HepG2 (cell line): ENCODE results near the gene SNRNP27.

Experiments used
- CBX5 ChIP-seq: sonication (generic); formaldehyde crosslinking; IDR thresholded peaks from 2 replicates; pipeline ENCODE4 v1.4.0; 2020; ENCODE audit warnings: missing genetic modification reagents, borderline replicate concordance
- CHD2 ChIP-seq: IDR thresholded peaks from 2 replicates; pipeline ENCODE4 v1.6.1; 2011; ENCODE audit warnings: low read depth, low read length, improper control_type of control experiment
- CTCF ChIP-seq: sonication (generic); formaldehyde crosslinking; IDR thresholded peaks from 2 replicates; pipeline ENCODE4 v1.5.0; 2020; ENCODE audit warnings: mild to moderate bottlenecking, missing genetic modification reagents, moderate library complexity
- JUND ChIP-seq: sonication (generic); formaldehyde crosslinking; IDR thresholded peaks from 2 replicates; pipeline ENCODE4 v1.8.0; 2022; ENCODE audit warnings: mild to moderate bottlenecking, missing genetic modification reagents
- KDM5A ChIP-seq: fragments of 200-600 bp; sonication (generic); IDR thresholded peaks from 2 replicates; pipeline ENCODE4 v1.7.0; 2018; ENCODE audit warnings: antibody characterized with exemption, mild to moderate bottlenecking, low read length, borderline replicate concordance
- MNT ChIP-seq: fragments of 450-650 bp; IDR thresholded peaks from 2 replicates; pipeline ENCODE4 v1.6.1; 2016
- NFE2L1 ChIP-seq: sonication (generic); formaldehyde crosslinking; IDR thresholded peaks from 2 replicates; pipeline ENCODE4 v1.4.0; 2020; ENCODE audit warnings: missing genetic modification reagents, mild to moderate bottlenecking, borderline replicate concordance
- SALL1 ChIP-seq: sonication (generic); formaldehyde crosslinking; IDR thresholded peaks from 2 replicates; pipeline ENCODE4 v1.8.0; 2022; ENCODE audit warnings: mild to moderate bottlenecking, missing genetic modification reagents
- ZFYVE20 ChIP-seq: sonication (generic); formaldehyde crosslinking; IDR thresholded peaks from 2 replicates; pipeline ENCODE4 v1.8.0; 2023; ENCODE audit warnings: low read depth, mild to moderate bottlenecking, moderate library complexity, missing genetic modification reagents, borderline replicate concordance
- ZNF510 ChIP-seq: sonication (generic); formaldehyde crosslinking; IDR thresholded peaks from 2 replicates; pipeline ENCODE4 v1.4.0; 2020; ENCODE audit warnings: low read depth, mild to moderate bottlenecking, missing genetic modification reagents
- ZNF605 ChIP-seq: sonication (generic); formaldehyde crosslinking; IDR thresholded peaks from 2 replicates; pipeline ENCODE4 v1.8.0; 2022; ENCODE audit warnings: mild to moderate bottlenecking, missing genetic modification reagents
- TF ChIP-seq, protein P1 (sequence below): sonication (generic); formaldehyde crosslinking; IDR thresholded peaks from 2 replicates; pipeline ENCODE4 v1.9.0; 2021; ENCODE audit warnings: missing genetic modification reagents, borderline replicate concordance

DNA sequence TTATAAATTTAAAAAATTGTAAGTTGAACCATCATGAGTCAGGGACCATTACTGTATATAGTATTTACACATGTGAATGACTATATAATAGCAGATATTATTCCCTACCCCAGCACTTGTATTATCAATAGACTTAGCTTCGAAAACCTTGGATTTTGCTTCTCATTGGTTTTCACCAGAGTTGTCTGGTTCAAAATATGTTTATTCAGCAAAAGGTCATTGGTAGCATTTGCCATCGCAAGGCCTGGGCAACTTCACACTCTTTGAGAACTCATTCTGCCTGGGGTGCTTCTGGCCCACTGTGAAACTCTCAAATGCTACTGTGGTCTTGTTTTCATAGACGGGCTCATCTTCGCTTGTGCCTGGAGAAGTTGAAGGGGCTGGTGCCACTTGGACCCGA is 41.3 kb downstream of the SNRNP27 start:
- TF ChIP-seq SALL1 (no peak), JUND (CRISPR knock-in tag) (no peak), CBX5 (CRISPR knock-in tag) (no peak), NFE2L1 (CRISPR knock-in tag) (no peak), MNT (no peak), KDM5A (no peak), ZFYVE20 (no peak), CTCF (CRISPR knock-in tag) (no peak), ZNF510 (CRISPR knock-in tag) (no peak), CHD2 (no peak), ZNF605 (CRISPR knock-in tag) (no peak)
- TF ChIP-seq, protein P1, sequence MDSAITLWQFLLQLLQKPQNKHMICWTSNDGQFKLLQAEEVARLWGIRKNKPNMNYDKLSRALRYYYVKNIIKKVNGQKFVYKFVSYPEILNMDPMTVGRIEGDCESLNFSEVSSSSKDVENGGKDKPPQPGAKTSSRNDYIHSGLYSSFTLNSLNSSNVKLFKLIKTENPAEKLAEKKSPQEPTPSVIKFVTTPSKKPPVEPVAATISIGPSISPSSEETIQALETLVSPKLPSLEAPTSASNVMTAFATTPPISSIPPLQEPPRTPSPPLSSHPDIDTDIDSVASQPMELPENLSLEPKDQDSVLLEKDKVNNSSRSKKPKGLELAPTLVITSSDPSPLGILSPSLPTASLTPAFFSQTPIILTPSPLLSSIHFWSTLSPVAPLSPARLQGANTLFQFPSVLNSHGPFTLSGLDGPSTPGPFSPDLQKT (CRISPR knock-in tag) = no peak
